Esophagus muscularis mucosa (tissue), 4 donors: Measurements from ENCODE around the gene PJA2. TPM values are rescaled to one million over a fixed set of nuclear protein-coding genes. Genes with fewer than 3 reads are reported as not detected.

ENCODE experiments used
- DNase-seq: peaks from one replicate; pipeline ENCODE4 v3.0.0-alpha.2; 2017; ENCODE audit errors: extremely low spot score
- H3K27ac ChIP-seq, 4 donors: fragments of 200-600 bp; sonication (generic); replicated peaks in 1 of 4; 1 replicate in 3 of 4; 2 replicates in 1 of 4; pipeline ENCODE4 v1.5.1; 2016 to 2019; ENCODE audit warnings: mild to moderate bottlenecking in 1 of 4
- H3K27me3 ChIP-seq, 4 donors: fragments of 200-600 bp; sonication (generic); one replicate each; pipeline versions ENCODE4 v1.5.1 to v1.6.0; 2016 to 2019
- H3K36me3 ChIP-seq, 4 donors: fragments of 200-600 bp; sonication (generic); one replicate each; pipeline ENCODE4 v1.5.1; 2016 to 2019
- H3K4me1 ChIP-seq, 4 donors: fragments of 200-600 bp; sonication (generic); one replicate each; pipeline ENCODE4 v1.5.1; 2016 to 2019
- H3K4me3 ChIP-seq, 4 donors: fragments of 200-600 bp; sonication (generic); 1 replicate in 2 of 4; 2 replicates in 2 of 4; pipeline ENCODE4 v1.5.1; 2016 to 2019; ENCODE audit warnings: mild to moderate bottlenecking in 4 of 4, moderate library complexity in 1 of 4
- H3K9me3 ChIP-seq, 4 donors: fragments of 200-600 bp; sonication (generic); 1 replicate in 3 of 4; 2 replicates in 1 of 4; pipeline ENCODE4 v1.5.1; 2016 to 2019
- CTCF ChIP-seq, 3 experiments: fragments of 200-600 bp in 2 of 3; fragments of 450-650 bp in 1 of 3; sonication (generic) in 2 of 3; IDR thresholded peaks; one replicate each; pipeline ENCODE4 v1.5.1; 2017 to 2019; ENCODE audit warnings: antibody characterized with exemption in 3 of 3, mild to moderate bottlenecking in 2 of 3, moderate library complexity in 1 of 3
- EP300 ChIP-seq: sonication (generic); formaldehyde crosslinking; IDR thresholded peaks from one replicate; pipeline ENCODE4 v1.6.1; 2017; ENCODE audit warnings: antibody characterized with exemption
- POLR2A ChIP-seq: fragments of 450-650 bp; IDR thresholded peaks from one replicate; pipeline ENCODE4 v1.6.1; 2017; ENCODE audit warnings: antibody characterized with exemption, moderate library complexity, mild to moderate bottlenecking, low read depth
- POLR2AphosphoS5 ChIP-seq, 2 donors: sonication (generic); formaldehyde crosslinking; IDR thresholded peaks; one replicate each; pipeline ENCODE4 v1.6.1; 2017; ENCODE audit warnings: antibody characterized with exemption in 2 of 2
- WGBS: methylation state at CpG from one replicate; pipeline ENCODE4 v1.1.5; 2018; 5-methylcytosine and 5-hydroxymethylcytosine counted together
- intact Hi-C: fragments of 100-400 bp; cut with DNase I; formaldehyde crosslinking; loops from one replicate; pipeline ENCODE4 v1.15.1; 2023
- total RNA-seq, 4 donors: library from RNA; depleted of rRNA; stranded (reverse); fragments of >200 nt; gene quantifications; one replicate each; pipeline versions ENCODE4 v1.1.0 to v1.2.1, GENCODE V29; 2016

PJA2 gene
- total RNA-seq, 4 donors from 2014 or later: 133 to 211 (median 170) TPM

- 81% methylated on average over 5 of the region's 5 CpGs for WGBS
- Histone ChIP-seq H3K27ac (peak overlapping the region in 3 of 4 donors; percentile 76 to 81 (median 78)), H3K4me3 (no peak overlapping the region), H3K36me3 (peaks cover 0 to 7% (median 0%) of the 10 kb centered on the region in 4 donors), H3K9me3 (no peaks in the 10 kb centered on the region), H3K4me1 (peaks cover 5 to 65% (median 57%) of the 10 kb centered on the region in 4 donors), H3K27me3 (no peaks in the 10 kb centered on the region)
- intact Hi-C loops: loop anchor here (5.0 to 10.0 kb wide), 2 partner anchors 87 to 581 kb away; partner anchors contain the start of gene FER
- peak; percentile 21 for DNase-seq
- TF ChIP-seq POLR2AphosphoS5 (IDR thresholded peaks at IDR 0.05): no peak
- TF ChIP-seq POLR2A: no peak
- no peak for TF ChIP-seq EP300
- no peak for TF ChIP-seq CTCF (IDR thresholded peaks at IDR 0.05)
Observed at GRCh38 chr5:109325456-109325855, 84.3 kb downstream of the PJA2 start.

DNA sequence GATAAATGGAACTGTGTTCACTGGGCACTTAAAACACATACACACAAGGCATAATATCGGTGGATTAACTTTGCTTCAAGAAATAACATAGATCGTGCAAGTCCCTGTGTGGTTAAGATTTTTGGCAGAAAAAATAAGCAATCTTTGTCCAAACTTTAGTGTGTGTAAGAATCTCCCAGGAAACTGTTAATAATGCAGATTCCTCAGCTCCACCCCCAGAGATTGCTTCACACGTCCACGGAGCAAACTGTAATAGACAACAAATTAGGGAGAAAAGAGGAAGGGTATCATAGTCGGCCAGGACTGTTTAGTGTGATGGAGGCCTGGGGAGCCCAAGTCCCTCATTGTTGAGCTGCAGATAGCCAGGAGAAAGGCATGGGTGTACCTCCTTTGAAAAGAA is 84.8 kb downstream of the PJA2 start:
- peak; percentile 80 for DNase-seq
- no peak overlapping the region for H3K27ac ChIP-seq
- 61% methylated on average over 5 of the region's 5 CpGs for whole genome bisulfite sequencing

DNA sequence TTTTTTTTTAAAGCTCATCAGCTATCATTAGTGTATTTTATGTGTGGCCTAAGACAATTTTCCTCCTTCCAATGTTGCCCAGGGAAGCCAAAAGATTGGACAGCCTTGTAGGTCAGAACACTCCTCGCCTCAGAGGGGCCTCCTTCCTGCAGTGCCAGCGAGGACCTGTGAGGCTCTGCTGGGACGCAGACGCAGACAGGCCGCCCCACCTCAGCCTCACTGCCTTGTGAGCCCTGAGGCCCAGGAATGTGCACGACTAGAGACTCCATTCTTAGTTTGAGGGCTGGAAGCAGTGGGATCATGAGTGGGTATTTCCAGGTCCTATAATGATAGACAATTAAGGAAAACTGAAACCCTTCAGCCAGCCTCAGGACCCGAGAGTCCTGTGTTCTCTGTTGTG is 85.4 kb downstream of the PJA2 start:
- DNase-seq: peak; percentile 77

More for the DNA sequence above, 84.8 kb downstream of the PJA2 start:
- Histone ChIP-seq H3K36me3 (peaks cover 0 to 7% (median 0%) of the 10 kb centered on the region in 4 donors), H3K27me3 (no peaks in the 10 kb centered on the region), H3K9me3 (no peaks in the 10 kb centered on the region), H3K4me3 (no peak overlapping the region), H3K4me1 (peaks cover 5 to 59% (median 52%) of the 10 kb centered on the region in 4 donors)
- intact Hi-C loops: loop anchor here (5.0 to 10.0 kb wide), 2 partner anchors 87 to 580 kb away; partner anchors contain the start of gene FER
- no peak for TF ChIP-seq CTCF (IDR thresholded peaks at IDR 0.05)
- TF ChIP-seq POLR2A: no peak
- no peak for TF ChIP-seq POLR2AphosphoS5 (IDR thresholded peaks at IDR 0.05)
- no peak for TF ChIP-seq EP300

DNA sequence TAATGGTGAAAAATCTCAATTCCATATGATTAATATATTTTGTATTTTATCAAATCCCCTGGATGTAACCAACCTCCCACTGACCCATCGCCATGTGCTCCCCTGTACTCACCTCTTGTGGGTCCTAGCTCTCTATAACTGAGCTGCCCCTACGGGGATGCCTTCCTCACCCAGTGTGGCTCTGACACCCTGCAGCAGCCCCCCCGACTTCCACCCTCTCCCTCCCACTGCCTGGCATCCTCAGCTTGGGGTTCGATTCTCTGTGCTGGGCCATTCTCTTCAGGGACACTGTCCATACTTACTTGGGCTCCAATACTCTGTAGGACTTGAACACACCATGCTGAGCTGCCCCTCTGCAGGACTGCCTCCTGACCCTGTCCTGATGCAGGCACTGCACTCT is 87.1 kb downstream of the PJA2 start:
- 89% methylated on average over 4 of the region's 4 CpGs for WGBS
- no peak overlapping the region for H3K27ac ChIP-seq
- H3K27me3 ChIP-seq: no peaks in the 10 kb centered on the region
- TF ChIP-seq CTCF (IDR thresholded peaks at IDR 0.05): no peak
- TF ChIP-seq POLR2A: no peak
- TF ChIP-seq POLR2AphosphoS5 (IDR thresholded peaks at IDR 0.05): no peak
- no peaks in the 10 kb centered on the region for H3K36me3 ChIP-seq
- no peaks in the 10 kb centered on the region for H3K9me3 ChIP-seq
- intact Hi-C loops: loop anchor here (10.0 kb wide), 1 partner anchor 578 kb away; the partner anchor contains the start of gene FER
- H3K4me3 ChIP-seq: no peak overlapping the region
- H3K4me1 ChIP-seq: peaks cover 5 to 37% (median 30%) of the 10 kb centered on the region in 4 donors
- DNase-seq: peak; percentile 82

More for the DNA sequence above, 85.4 kb downstream of the PJA2 start:
- H3K27ac ChIP-seq: no peak overlapping the region
- WGBS: 94% methylated on average over 7 of the region's 7 CpGs
- H3K27me3 ChIP-seq: no peaks in the 10 kb centered on the region
- intact Hi-C loops: loop anchor here (10.0 kb wide), 1 partner anchor 580 kb away; the partner anchor contains the start of gene FER
- H3K4me3 ChIP-seq: no peak overlapping the region
- TF ChIP-seq POLR2AphosphoS5 (IDR thresholded peaks at IDR 0.05) (no peak), POLR2A (no peak), CTCF (IDR thresholded peaks at IDR 0.05) (no peak), EP300 (no peak)
- no peaks in the 10 kb centered on the region for H3K9me3 ChIP-seq
- peaks cover 5 to 54% (median 46%) of the 10 kb centered on the region in 4 donors for H3K4me1 ChIP-seq
- H3K36me3 ChIP-seq: peaks cover 0 to 5% (median 0%) of the 10 kb centered on the region in 4 donors

DNA sequence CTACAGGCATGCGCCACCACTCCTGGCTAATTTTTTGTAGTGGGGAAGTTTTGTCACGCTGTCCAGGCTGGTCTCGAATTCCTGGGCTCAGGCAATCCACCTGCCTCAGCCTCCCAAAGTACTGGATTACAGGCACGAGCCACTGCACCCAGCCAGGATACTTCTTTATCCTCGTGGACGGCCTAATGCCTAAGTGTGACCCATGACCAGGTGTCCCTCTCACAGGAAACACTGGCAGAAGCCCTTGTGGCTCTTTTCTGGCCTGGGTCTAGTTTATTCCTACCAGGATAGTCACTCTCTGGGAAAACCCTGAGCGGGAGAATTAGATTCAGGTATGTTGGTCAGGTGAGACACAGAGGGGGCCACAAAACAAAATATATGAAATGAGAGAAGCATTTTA is 90.4 kb downstream of the PJA2 start:
- H3K9me3 ChIP-seq: no peaks in the 10 kb centered on the region
- no peaks in the 10 kb centered on the region for H3K27me3 ChIP-seq
- H3K27ac ChIP-seq: no peak overlapping the region
- H3K4me1 ChIP-seq: peaks cover 0 to 13% (median 6%) of the 10 kb centered on the region in 4 donors
- intact Hi-C loops: no loop called here
- no peaks in the 10 kb centered on the region for H3K36me3 ChIP-seq
- no peak overlapping the region for H3K4me3 ChIP-seq
- 100% methylated on average over 4 of the region's 7 CpGs for WGBS
- no peak for DNase-seq
- no peak for TF ChIP-seq POLR2AphosphoS5 (IDR thresholded peaks at IDR 0.05)
